Adipose tissue (tissue), 3 donors: Measurements from ENCODE around the gene FOXO3. TPM values are rescaled to one million over a fixed set of nuclear protein-coding genes. Genes with fewer than 3 reads are reported as not detected.
A peak's percentile ranks its signal among the peaks of the same experiment; 100 is the strongest.
"Not testable (repeated sequence)": the region's sequence is repeated elsewhere in the genome, so short reads cannot be mapped to it uniquely, and the experiment has no call there.

Experiments
- H3K27ac ChIP-seq: one replicate; pipeline ENCODE4 v1.5.1; 2013; ENCODE audit warnings: low read depth, low read length
- WGBS, 3 donors: extraction: QIAGEN DNeasy Blood & Tissue Kit; methylation state at CpG; one replicate each; pipeline ENCODE4 v1.1.7; 2013; 5-methylcytosine and 5-hydroxymethylcytosine counted together
- polyA plus RNA-seq, 3 donors: library from polyadenylated mRNA; stranded (reverse); fragments of 200-250 nt; gene quantifications; one replicate each; pipeline ENCODE4 v1.2.3, GENCODE V29; 2013
- donor health status: healthy with polysubstance abuse.
- donor health status: Bipolar disorder and iron deficiency.
- donor health status: healthy.

The FOXO3 gene
- polyA plus RNA-seq, 3 donors: 23.2 to 30.3 (median 27.3) TPM

DNA sequence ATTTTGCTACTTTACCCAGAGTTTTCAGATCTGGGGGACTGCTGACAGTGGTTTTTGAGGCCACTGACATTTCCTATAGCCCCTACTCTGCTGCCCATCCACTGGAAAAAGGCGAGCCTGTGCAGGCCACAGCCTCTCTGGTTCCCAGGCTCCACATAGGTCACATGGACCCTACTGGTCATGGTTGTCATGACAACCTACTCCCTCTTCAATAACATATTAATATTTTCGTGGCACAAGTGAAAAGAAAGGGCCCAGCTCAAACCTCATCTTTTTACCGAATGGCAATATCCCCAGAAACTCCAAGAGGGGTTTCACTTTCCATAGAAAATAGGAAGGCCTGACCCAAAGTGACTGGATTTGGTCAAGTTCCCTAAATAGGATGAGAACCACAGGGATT, 11.0 kb upstream of the FOXO3 start:
- no peak overlapping the region for H3K27ac ChIP-seq
- 75 to 84% (median 78%) methylated on average over 3 of the region's 3 CpGs for WGBS, 3 donors

DNA sequence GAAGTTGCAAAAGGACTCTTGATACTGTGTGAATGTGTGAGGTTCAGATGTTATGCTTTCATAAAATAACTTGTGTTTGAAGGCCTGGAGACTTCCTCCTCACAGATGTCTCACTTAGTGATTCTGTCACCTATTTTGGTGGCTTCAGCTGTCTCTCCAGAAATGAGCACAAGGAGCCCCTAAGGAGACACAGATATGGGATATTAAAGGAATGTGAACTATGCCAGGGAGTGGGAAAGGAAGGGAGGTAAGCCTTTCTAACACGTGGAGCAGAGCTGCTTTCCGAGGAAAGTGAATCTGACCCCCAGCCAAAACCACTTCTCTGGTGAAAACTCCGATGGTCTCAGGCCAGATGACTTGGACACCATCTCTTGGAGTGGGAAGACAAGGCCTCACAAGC, 10.5 kb upstream of the FOXO3 start:
- 52 to 75% (median 66%) methylated on average over 3 of the region's 3 CpGs for WGBS, 3 donors
- no peak overlapping the region for H3K27ac ChIP-seq

DNA sequence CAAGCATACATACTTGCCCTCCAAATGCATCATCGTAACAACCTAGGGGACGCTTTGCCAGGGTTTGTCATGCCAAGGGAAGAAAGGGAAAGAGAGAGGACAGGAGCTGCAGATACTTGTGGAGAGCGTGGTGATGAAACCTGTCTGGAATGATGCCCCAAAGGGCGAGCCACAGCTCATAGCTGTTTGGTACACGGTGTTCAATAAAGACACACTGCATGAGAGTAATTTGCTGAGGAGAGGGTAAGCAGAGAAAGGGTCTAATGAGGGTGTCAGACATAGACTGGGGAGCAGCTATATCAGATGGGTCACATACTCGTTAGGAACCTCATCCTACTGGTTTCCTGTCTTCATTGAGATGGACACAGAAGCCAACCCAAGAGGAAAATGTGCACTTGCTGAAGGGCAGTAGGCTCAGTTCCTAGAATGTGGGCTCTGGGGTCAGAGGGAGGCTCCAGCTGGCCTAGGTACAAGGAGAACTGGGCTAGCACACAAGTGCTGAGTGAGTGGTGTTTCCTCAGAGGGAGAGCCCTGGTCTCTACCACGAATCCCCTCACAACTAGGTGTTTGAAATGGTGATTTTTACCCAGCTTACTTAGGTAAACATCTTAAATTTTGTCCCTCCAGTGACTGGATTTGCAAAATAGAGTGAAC, 5.2 kb upstream of the FOXO3 start:
- 86 to 91% (median 87%) methylated on average over 7 of the region's 7 CpGs for WGBS, 3 donors
- no peak overlapping the region for H3K27ac ChIP-seq

DNA sequence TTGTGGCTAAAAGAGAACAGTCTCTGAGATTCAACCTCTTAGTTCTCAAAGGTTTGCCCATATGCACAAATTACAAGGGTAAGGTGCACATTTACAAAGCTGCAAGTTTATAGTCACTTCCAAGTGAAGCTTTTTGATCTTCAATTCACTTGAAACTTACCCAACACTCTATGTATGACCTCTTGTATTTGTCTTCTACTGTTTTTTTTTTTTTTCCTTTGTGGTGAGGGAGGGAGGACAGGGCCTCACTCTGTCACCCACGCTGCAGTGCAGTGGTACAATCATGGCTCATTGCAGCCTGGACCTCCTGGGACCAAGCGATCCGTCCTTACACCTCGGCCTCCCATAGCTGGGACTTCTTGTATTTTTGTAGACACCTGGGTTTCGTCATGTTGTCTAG, 4.5 kb upstream of the FOXO3 start:
- 93 to 96% (median 93%) methylated on average over 5 of the region's 5 CpGs for WGBS, 3 donors

DNA sequence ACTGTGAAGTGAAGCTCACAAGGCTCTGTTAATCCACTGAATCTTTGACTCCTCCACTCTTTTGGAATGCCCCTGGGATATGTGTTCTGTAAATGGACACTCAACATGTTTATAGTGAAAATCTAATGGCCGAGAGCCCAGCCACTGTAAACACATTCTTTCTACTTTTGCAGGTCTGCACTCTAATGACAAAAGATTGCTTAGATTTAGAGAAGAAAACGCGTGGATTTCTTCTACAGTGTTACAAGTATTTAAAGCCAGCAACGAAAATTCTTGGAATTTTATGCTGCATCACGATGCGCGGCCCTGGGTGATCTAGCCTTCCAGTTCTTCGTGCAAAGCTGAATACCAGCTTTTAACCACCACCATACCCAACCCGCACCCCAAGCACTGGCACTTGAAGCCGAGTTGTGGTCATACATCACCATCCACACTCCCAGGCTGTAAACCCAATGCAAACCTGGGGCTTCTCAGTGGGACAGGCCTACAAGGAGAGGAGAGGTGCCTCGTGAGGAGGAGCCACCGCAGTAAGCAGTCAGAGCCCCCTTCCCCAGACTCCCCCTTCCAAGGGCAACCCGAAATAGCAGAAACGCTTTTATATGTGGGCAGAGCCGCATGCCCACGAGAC, 3.7 kb upstream of the FOXO3 start:
- 41 to 47% (median 44%) methylated on average over 16 of the region's 16 CpGs for WGBS, 3 donors

More for the DNA sequence above, 4.5 kb upstream of the FOXO3 start:
- no peak overlapping the region for H3K27ac ChIP-seq

DNA sequence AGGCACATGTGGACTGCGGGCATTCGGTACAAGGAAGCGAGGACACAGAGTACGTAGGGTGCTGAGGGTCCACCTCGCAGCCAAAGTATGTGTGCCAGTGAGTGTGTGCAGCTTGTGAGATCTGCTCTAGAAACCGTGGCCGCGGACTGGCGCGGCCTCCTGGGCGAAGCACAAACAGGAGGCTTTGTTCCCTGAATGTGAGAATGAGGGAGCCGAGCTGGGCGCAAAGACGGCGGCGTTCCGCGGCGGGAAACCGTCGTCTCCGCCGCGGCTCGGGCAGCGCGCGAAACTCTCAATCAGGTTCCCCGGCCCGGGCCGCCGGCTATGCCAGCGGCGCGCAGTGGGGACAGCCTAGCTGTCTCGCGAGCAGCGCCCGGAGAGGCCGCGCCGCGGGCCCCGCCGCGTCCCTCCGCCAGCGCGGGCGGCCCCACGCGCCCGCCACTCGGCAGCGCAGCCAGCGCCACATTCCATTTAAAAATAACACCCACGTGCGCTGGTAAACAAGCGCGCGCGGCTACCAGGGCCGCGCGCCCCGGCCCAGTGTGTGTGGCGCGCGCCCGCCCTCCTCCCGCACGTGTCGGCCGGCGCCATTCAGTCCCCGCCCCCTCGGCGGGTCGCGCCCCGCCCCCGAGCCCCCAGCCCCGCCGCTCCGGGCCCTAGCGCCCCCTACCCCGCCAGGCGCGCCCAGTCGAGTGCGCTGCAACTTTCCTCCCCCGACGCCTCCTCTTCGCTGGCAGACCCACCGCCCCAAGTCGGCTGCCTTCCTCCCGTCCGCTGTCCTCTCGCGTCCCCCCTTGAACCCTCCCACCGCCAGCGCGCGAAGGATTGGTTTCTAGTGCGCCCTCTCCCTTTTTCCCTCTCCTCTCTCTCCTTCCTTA, 3.0 kb upstream of the FOXO3 start:
- H3K27ac ChIP-seq: peak overlapping the region; percentile 48
- WGBS, 3 donors: 1% methylated on average over 51 to 105 of the region's 105 CpGs

More for the DNA sequence above, 3.7 kb upstream of the FOXO3 start:
- H3K27ac ChIP-seq: no peak overlapping the region

DNA sequence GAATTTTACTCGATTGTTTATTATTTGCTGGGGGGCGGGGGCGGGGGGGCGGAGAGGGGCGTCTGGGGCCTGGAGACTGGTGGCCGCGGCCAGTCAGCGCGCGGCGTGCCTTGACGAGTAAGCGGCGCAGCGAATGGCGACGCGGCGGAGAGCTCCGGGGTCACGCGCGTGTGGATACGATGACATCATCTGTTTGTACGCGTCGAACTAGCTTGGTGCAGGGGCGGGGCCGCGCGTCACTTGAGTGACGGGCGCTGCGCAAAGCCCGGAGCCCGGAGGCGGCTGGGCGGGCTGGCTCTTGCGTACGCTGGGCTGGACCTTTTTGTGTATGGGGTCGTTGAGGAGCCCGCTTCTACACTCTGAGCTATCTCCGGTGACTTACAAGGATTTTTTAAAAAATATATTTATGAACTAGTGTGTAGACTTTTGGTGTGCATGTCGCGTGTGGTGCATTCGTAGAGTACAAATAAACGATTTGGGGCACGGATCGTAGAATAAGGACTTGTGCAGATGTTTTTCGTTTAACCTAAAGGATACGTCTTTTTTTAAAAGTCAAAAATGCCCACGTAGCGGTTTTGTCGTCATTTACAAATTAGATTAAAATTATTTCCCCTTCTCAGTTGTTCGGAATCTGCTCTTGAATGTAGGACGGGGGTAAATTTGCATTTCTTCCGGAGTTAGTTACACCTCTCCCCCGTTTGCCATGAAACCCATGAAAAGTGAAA, 2.2 kb upstream of the FOXO3 start:
- H3K27ac ChIP-seq: peak overlapping the region; percentile 94
- 0 to 1% (median 0%) methylated on average over 57 to 58 of the region's 58 CpGs for WGBS, 3 donors

DNA sequence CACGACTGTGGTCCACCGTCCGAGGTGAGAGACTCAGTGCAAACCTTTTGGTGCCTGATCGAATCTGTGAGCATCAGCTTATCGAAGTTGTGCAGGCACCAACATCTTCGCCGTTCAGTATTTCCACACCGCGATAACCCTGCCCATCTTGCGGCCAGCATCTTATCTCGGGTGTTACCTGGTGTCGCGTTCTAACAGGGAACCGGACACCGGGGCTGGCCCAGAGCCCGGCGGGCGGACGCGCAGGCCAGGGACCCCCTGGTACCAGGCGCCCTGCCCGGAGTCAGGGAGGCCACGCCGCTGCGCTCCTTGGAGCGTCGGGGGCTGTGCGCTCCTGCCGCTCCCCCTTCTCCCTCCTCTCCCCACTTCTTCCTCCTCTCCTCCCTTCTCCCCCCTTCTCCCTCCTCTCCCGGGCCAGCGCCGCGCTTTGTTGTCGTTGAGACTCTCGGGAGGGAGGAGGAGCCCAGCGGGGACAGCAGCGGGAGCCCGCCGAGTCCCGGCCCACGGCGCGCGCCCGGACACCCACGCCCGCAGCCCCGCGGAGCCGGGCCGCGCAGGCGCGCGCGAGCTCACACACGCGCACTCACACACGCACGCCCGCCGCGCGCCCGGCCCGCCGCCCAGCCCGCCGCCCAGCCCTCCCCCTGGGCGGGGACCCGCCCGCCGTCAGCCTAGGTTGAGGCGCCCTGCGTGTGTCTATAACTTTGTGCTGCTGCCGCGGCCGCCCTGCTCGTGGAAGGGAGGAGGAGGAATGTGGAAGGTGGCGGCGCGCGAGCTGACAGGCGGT, 1.4 kb upstream of the FOXO3 start:
- peak overlapping the region; percentile 94 for H3K27ac ChIP-seq
- 0 to 1% (median 0%) methylated on average over 47 to 84 of the region's 84 CpGs for WGBS, 3 donors

DNA sequence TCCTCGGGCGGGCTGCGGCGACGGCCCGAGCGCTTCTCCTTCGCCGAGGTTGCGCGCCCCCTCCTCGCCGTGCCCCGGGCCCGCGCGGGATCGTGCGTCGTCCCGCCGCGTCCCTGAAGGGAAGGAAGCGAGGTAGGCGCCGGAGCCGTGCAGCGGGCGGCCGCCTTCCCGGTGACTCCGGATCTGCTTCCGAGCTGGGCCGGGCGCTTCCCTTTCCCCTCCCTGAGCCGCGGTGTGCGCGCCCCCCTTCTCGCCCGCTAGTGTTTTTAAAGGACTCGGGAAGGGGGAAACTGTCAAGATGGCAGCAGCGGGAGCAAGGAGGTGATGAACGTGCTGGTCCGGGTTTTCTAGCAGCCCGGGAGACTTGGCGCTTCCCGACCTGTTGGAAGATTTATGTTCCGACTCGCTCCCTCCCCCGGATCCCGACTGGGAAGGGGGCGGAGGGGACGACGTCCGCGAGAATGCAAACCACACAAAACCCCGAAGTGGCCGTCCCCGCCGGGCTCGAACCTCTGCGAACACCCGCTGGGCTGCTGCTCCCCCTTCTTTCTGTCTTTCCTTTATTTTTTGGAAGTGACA, 744 bp upstream of the FOXO3 start:
- H3K27ac ChIP-seq: peak overlapping the region; percentile 90
- WGBS, 3 donors: 0% methylated on average over 30 to 63 of the region's 64 CpGs

GRCh38 chr6:108561309-108561647, 561 bp downstream of the FOXO3 start:
- 0 to 5% (median 2%) methylated on average over 9 to 22 of the region's 40 CpGs for WGBS, 3 donors
- not testable (repeated sequence) for H3K27ac ChIP-seq

DNA sequence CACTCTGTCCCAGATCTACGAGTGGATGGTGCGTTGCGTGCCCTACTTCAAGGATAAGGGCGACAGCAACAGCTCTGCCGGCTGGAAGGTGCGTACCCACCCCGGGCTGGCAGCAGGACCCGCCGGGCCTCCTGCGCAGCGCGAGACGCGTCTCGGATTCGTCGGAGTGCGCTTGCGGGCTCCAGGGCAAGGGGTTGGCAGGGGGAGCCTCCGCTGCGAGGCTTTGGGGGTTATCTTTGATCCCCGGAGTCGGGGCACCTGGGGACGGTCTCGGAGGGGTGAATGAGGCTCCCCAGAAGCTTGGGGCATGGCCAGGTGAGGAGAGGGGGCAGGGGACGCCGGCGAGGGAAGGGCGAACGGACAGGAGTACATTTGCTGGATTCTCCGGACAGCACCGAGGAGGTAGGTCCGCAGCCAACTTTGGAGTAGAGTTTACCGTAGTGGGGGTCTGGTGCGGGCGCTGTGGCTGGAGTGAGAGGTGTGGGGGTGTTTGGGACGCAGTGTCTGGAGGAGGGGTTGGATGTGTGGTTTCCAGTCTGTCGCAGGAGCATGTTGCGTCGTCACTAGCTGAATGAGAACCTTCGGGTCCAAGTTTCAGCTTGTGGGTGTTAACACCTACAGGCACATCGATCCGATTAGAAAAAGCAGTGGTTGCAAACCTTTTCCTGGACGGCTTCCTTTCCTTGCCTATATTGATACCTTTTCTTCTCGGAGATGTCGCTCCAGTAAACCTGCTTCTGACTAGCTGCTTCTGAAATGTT, 1.2 kb downstream of the FOXO3 start:
- H3K27ac ChIP-seq: peak overlapping the region; percentile 44
- 10 to 19% (median 14%) methylated on average over 46 of the region's 46 CpGs for WGBS, 3 donors

DNA sequence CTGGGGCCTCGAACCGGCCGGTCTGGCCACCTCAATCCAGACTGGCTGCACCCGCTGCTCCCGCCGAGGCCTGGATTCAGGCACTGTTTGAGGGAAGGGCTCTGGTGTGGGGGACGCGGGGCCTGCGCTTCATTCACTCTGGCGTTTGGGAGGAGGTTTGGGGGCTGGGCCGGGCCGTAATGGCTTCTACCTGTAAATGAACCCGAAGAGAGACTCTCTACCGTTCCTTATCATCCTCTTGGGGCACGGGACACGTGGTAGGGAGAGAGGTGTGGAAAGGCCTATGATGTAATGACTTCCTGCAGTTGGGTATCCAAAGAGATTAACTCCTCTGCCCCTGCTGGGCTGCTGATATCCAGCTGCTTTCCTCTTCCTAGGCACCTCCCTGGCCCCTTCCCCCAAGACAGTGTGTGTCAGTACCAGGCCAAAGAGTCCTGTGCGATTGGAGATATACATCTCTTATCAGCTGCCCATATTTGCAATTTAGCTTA, 1.8 kb downstream of the FOXO3 start:
- H3K27ac ChIP-seq: peak overlapping the region; percentile 44
- 7 to 21% (median 10%) methylated on average over 17 of the region's 17 CpGs for WGBS, 3 donors

DNA sequence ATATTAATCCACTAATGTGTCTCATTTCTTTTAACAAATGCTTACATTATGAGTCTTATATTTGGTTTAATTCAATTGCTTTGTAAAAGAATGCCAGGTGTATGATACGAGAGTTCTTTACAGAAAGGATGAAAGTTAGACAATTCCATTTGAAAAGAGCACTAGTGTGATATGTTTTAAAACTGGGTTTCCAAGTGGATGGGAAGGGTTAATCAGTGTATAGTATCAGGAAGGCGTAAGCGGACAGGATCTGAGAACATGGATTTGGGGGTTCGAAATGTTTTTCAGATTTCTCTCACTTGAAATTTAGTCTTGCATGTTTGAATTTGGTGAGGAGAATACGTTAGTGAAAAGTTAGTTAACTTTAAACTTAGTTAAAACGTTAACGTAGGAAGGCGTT, 2.6 kb downstream of the FOXO3 start:
- 55 to 85% (median 79%) methylated on average over 8 of the region's 8 CpGs for WGBS, 3 donors

DNA sequence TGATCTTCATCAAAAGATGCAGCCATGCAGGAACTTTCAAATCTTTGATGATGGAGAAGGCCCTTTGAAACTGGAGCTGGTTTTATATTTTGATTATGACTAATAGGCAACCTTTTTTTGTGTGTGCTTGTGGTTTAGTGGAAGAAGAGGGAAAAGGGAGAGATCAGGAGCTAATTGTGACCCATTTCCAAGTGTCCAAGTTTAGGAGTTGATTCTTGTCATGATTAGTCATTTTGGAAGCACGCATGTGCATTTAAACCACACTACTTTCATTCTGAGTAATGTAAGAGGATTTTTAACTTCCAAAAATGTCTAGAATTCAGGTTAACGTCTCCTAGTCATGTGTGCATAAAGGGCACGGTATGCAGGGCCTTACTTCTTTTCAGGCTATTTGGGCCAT, 3.5 kb downstream of the FOXO3 start:
- H3K27ac ChIP-seq: no peak overlapping the region
- WGBS, 3 donors: 37 to 50% (median 41%) methylated on average over 3 of the region's 3 CpGs

More for the DNA sequence above, 2.6 kb downstream of the FOXO3 start:
- H3K27ac ChIP-seq: no peak overlapping the region

DNA sequence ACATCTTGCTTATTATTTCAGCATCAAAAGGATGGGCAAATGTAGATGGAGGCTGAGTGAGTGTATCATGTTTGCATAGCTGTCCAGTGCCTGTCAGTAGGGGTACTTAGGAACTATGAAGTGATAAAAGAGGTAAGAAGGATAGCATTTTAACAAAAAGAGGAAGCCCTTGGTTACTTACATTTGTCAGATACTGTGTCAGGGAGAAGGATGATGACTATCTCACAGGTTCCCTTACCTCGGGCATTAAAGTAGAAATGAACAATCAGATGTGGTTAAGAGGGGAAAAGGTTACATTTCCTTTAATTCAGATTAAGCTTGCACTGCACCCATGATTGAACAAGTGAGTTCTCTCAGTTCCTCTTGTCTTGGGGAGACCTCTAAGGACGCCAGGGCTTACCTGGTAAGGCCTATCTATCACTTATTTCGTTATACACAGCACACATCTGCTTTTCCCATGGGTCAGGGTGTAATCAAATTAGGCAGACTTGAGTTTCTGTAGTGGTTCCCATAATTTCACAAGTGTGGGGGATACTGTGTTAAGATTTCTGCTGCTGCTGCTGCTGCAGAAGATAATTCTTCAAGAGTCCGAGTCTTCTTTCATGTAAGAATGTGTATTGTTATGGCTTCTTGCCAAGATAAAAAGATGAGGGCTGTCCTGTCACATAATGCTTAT, 4.5 kb downstream of the FOXO3 start:
- WGBS, 3 donors: 20 to 27% (median 20%) methylated on average over 4 of the region's 4 CpGs
- peak overlapping the region; percentile 70 for H3K27ac ChIP-seq

GRCh38 chr6:108565893-108566292, 5.2 kb downstream of the FOXO3 start:
- H3K27ac ChIP-seq: no peak overlapping the region
- 1 to 12% (median 3%) methylated on average over 4 of the region's 4 CpGs for WGBS, 3 donors
